SK-N-SH (cell line): Measurements from ENCODE around the gene KRT23. TPM values are rescaled to one million over a fixed set of nuclear protein-coding genes. Genes with fewer than 3 reads are reported as not detected.

Experiments used
- CTCF ChIA-PET: fragments of 300-600, 350-600 bp; formaldehyde crosslinking; extraction: SDS; loops from one replicate; lab custom pipeline; 2021; lab: Yijun Ruan, JAX
- POLR2A ChIA-PET: fragments of 350-600 bp; sonication (Branson Sonifier 250); formaldehyde crosslinking; extraction: SDS; loops from one replicate; lab custom pipeline; 2020; ENCODE audit warnings: antibody characterized with exemption, inconsistent platforms; lab: Yijun Ruan, JAX
- DNase-seq: peaks from one replicate; pipeline ENCODE4 v3.0.0; 2012
- H2AFZ ChIP-seq: fragments of 200-600 bp; sonication (generic); 2 replicates; pipeline ENCODE4 v1.8.1; 2016; ENCODE audit warnings: antibody characterized with exemption, mild to moderate bottlenecking, low read depth
- H3F3A ChIP-seq: fragments of 200-600 bp; sonication (generic); replicated peaks from 2 replicates; pipeline ENCODE3; 2016; ENCODE audit warnings: antibody characterized with exemption, mild to moderate bottlenecking; ENCODE audit not compliant: insufficient read depth
- H3K27ac ChIP-seq, 2 experiments: fragments of 200-500 bp in 1 of 2; fragments of 200-600 bp in 1 of 2; sonication (Bioruptor generic) in 1 of 2; sonication (generic), shearing (Covaris generic) in 1 of 2; 2 replicates each; pipeline versions ENCODE4 v1.5.1 to v1.6.1; 2014 to 2016; ENCODE audit warnings: low read depth in 2 of 2, inconsistent platforms in 1 of 2, low read length in 1 of 2, mild to moderate bottlenecking in 1 of 2, mixed read lengths in 1 of 2
- H3K27me3 ChIP-seq: fragments of 200-600 bp; sonication (generic), shearing (Covaris generic); 2 replicates; pipeline ENCODE4 v1.6.1; 2016; ENCODE audit warnings: mixed run types; ENCODE audit not compliant: insufficient read depth
- H3K36me3 ChIP-seq, 2 experiments: fragments of 200-500 bp in 1 of 2; fragments of 200-600 bp in 1 of 2; sonication (Bioruptor generic) in 1 of 2; sonication (generic) in 1 of 2; replicated peaks in 1 of 2; 2 replicates each; pipeline versions ENCODE3 to v1.5.1; 2014 to 2016; ENCODE audit warnings: low read length in 1 of 2, mild to moderate bottlenecking in 1 of 2; ENCODE audit not compliant: insufficient read depth in 2 of 2, control insufficient read depth in 1 of 2
- H3K4me1 ChIP-seq, 2 experiments: fragments of 200-500 bp in 1 of 2; fragments of 200-600 bp in 1 of 2; sonication (Bioruptor generic) in 1 of 2; sonication (generic), shearing (Covaris generic) in 1 of 2; 2 replicates each; pipeline versions ENCODE4 v1.5.1 to v1.6.1; 2014 to 2016; ENCODE audit warnings: low read depth in 1 of 2, low read length in 1 of 2, mixed run types in 1 of 2; ENCODE audit not compliant: insufficient read depth in 2 of 2, control insufficient read depth in 1 of 2
- H3K4me2 ChIP-seq: fragments of 200-600 bp; sonication (generic), shearing (Covaris generic); 2 replicates; pipeline ENCODE4 v1.6.1; 2017; ENCODE audit warnings: mixed run types
- H3K4me3 ChIP-seq, 2 experiments: fragments of 200-500 bp in 1 of 2; fragments of 200-600 bp in 1 of 2; sonication (Bioruptor generic) in 1 of 2; sonication (generic), shearing (Covaris generic) in 1 of 2; 2 replicates each; pipeline versions ENCODE4 v1.5.1 to v1.8.1; 2014 to 2016; ENCODE audit warnings: low read depth in 2 of 2, inconsistent platforms in 1 of 2, low read length in 1 of 2, mild to moderate bottlenecking in 1 of 2, mixed read lengths in 1 of 2, moderate library complexity in 1 of 2
- H3K79me2 ChIP-seq: fragments of 200-600 bp; sonication (generic); 2 replicates; pipeline ENCODE4 v1.8.1; 2017; ENCODE audit warnings: mild to moderate bottlenecking; ENCODE audit not compliant: insufficient read depth
- H3K9ac ChIP-seq: fragments of 200-600 bp; sonication (generic); 2 replicates; pipeline ENCODE4 v1.6.1; 2017; ENCODE audit warnings: mixed run types
- H3K9me2 ChIP-seq: fragments of 200-600 bp; sonication (generic); 2 replicates; pipeline ENCODE4 v1.6.1; 2017; ENCODE audit warnings: mixed run types
- H3K9me3 ChIP-seq: fragments of 200-600 bp; sonication (generic); 2 replicates; pipeline ENCODE4 v1.6.1; 2017; ENCODE audit warnings: mixed run types, mild to moderate bottlenecking, moderate library complexity
- H4K20me1 ChIP-seq: fragments of 200-600 bp; sonication (generic); 2 replicates; pipeline ENCODE4 v1.6.1; 2017; ENCODE audit warnings: mild to moderate bottlenecking, mixed run types; ENCODE audit not compliant: insufficient read depth
- CHD2 ChIP-seq: fragments of 150-350 bp; IDR thresholded peaks from 2 replicates; pipeline ENCODE4 v1.6.1; 2018; ENCODE audit warnings: low read length; ENCODE audit not compliant: partially characterized antibody
- EP300 ChIP-seq, 2 experiments: IDR thresholded peaks; 2 replicates each; pipeline versions ENCODE4 v1.4.0 to v1.6.1; 2012; ENCODE audit warnings: borderline replicate concordance in 1 of 2, low read depth in 1 of 2, low read length in 1 of 2
- EZH2phosphoT487 ChIP-seq: fragments of 200-600 bp; sonication (generic); IDR thresholded peaks from 2 replicates; pipeline ENCODE4 v1.6.1; 2017; ENCODE audit warnings: low read depth, mixed run types, mild to moderate bottlenecking, antibody characterized with exemption, moderate library complexity, borderline replicate concordance
- FOSL2 ChIP-seq: IDR thresholded peaks from 2 replicates; pipeline ENCODE4 v1.4.0; 2012; ENCODE audit warnings: low read depth, mild to moderate bottlenecking, moderate library complexity, borderline replicate concordance
- FOXJ3 ChIP-seq: sonication (generic); formaldehyde crosslinking; IDR thresholded peaks from 2 replicates; pipeline ENCODE4 v1.5.1; 2020; ENCODE audit warnings: mild to moderate bottlenecking, missing genetic modification reagents
- GABPA ChIP-seq: IDR thresholded peaks from 2 replicates; pipeline ENCODE4 v1.4.0; 2012; ENCODE audit warnings: low read depth, mild to moderate bottlenecking
- JUND ChIP-seq: IDR thresholded peaks from 2 replicates; pipeline ENCODE4 v1.4.0; 2012
- MEF2A ChIP-seq: IDR thresholded peaks from 2 replicates; pipeline ENCODE4 v1.4.0; 2012; ENCODE audit warnings: low read depth, borderline replicate concordance
- MXI1 ChIP-seq: IDR thresholded peaks from 2 replicates; pipeline ENCODE4 v1.6.1; 2012; ENCODE audit warnings: mild to moderate bottlenecking, low read depth, low read length, improper control_type of control experiment
- NRF1 ChIP-seq: IDR thresholded peaks from 2 replicates; pipeline ENCODE4 v1.6.1; 2012; ENCODE audit warnings: low read depth, mild to moderate bottlenecking, low read length
- PBX3 ChIP-seq: IDR thresholded peaks from 2 replicates; pipeline ENCODE4; 2012
- POLR2AphosphoS5 ChIP-seq: IDR thresholded peaks from 2 replicates; pipeline ENCODE4 v1.6.1; 2012; ENCODE audit warnings: low read depth, low read length
- RFX5 ChIP-seq: IDR thresholded peaks from 2 replicates; pipeline ENCODE4 v1.6.1; 2012; ENCODE audit warnings: mild to moderate bottlenecking, improper control_type of control experiment, low read length
- RXRA ChIP-seq: IDR thresholded peaks from 2 replicates; pipeline ENCODE4 v1.4.0; 2012; ENCODE audit warnings: low read depth, mild to moderate bottlenecking, borderline replicate concordance
- SMC3 ChIP-seq: IDR thresholded peaks from 2 replicates; pipeline ENCODE4 v1.6.1; 2012; ENCODE audit warnings: low read depth, low read length, improper control_type of control experiment
- TAF1 ChIP-seq: IDR thresholded peaks from 2 replicates; pipeline ENCODE4 v1.6.1; 2012; ENCODE audit warnings: low read depth, mild to moderate bottlenecking, low read length, moderate library complexity, borderline replicate concordance
- TCF12 ChIP-seq: IDR thresholded peaks from 2 replicates; pipeline ENCODE4 v1.4.0; 2012
- USF1 ChIP-seq: IDR thresholded peaks from 2 replicates; pipeline ENCODE4 v1.4.0; 2012; ENCODE audit warnings: low read depth, borderline replicate concordance
- USF2 ChIP-seq: fragments of 150-350 bp; IDR thresholded peaks from 2 replicates; pipeline ENCODE4 v1.6.1; 2017; ENCODE audit warnings: antibody characterized with exemption, low read length, low read depth, borderline replicate concordance
- YY1 ChIP-seq: IDR thresholded peaks from 2 replicates; pipeline ENCODE4 v1.4.0; 2012; ENCODE audit warnings: low read depth, mild to moderate bottlenecking
- WGBS: methylation state at CpG from one replicate; pipeline ENCODE4 v1.1.6; 2017; ENCODE audit warnings: low lambda C conversion rate; 5-methylcytosine and 5-hydroxymethylcytosine counted together
- polyA plus RNA-seq, 3 experiments: library from polyadenylated mRNA; depleted of rRNA; stranded (reverse); fragments of >200 nt; gene quantifications; 2 replicates each; pipeline ENCODE4 v1.2.3, GENCODE V29; 2012

Gene KRT23
- polyA plus RNA-seq, 1 of the 3 experiments (the other 2 are of a cell fraction), result not detected

- 13% methylated on average over 7 of the region's 8 CpGs for WGBS
- no peaks in the 10 kb centered on the region for H3K79me2 ChIP-seq
- no peak overlapping the region for H3K9ac ChIP-seq
- peaks cover 51% of the 10 kb centered on the region for H3K27me3 ChIP-seq
- no peaks in the 10 kb centered on the region for H3K9me2 ChIP-seq
- no peaks in the 10 kb centered on the region for H3K36me3 ChIP-seq
- H3F3A ChIP-seq, result no peaks in the 10 kb centered on the region
- H3K4me3 ChIP-seq, result no peak overlapping the region
- no peaks in the 10 kb centered on the region for H4K20me1 ChIP-seq
- no peak overlapping the region for H3K27ac ChIP-seq
- no peak overlapping the region for H2AFZ ChIP-seq
- ChIA-PET CTCF (interaction anchor here (0.8 kb wide), 1 partner anchor 622 kb away, joined by 3 read pairs; no protein-coding TSS in a partner anchor), POLR2A (no interaction called here)
- no peak for DNase-seq
- H3K4me2 ChIP-seq, result 0 out of 2 replicates have a peak overlapping the region, but pooled peaks have one; percentile 53
- no peaks in the 10 kb centered on the region for H3K9me3 ChIP-seq
- TF ChIP-seq GABPA (no peak), TAF1 (no peak), EP300 (IDR thresholded peaks at IDR 0.05; ENCODE audit: borderline replicate concordance in 1 of 2, low read depth in 1 of 2, low read length in 1 of 2) (no peak), POLR2AphosphoS5 (no peak), USF2 (no peak), FOXJ3 (CRISPR knock-in tag) (no peak), SMC3 (no peak), YY1 (no peak)
- H3K4me1 ChIP-seq, result no peaks in the 10 kb centered on the region; a peak in 1 of 4 replicates
These were observed 11.1 kb downstream of the KRT23 start for GRCh38 chr17:40926341-40926740.

- Histone ChIP-seq H3K36me3 (no peaks in the 10 kb centered on the region), H3K4me3 (no peak overlapping the region), H2AFZ (peak overlapping the region; percentile 64), H3K9me2 (no peaks in the 10 kb centered on the region), H3F3A (no peaks in the 10 kb centered on the region), H3K79me2 (no peaks in the 10 kb centered on the region), H3K9me3 (no peaks in the 10 kb centered on the region), H4K20me1 (no peaks in the 10 kb centered on the region), H3K27me3 (peaks cover 23% of the 10 kb centered on the region), H3K4me1 (no peaks in the 10 kb centered on the region; a peak in 1 of 4 replicates), H3K4me2 (peak overlapping the region; percentile 27; the same call in 1 of the 2 replicates), H3K27ac (peak overlapping the region in 1 of 2 experiments; percentile 50; a peak in 1 of 4 replicates), H3K9ac (peak overlapping the region; percentile 43; the same call in 1 of the 2 replicates)
- TF ChIP-seq FOSL2, result peak; percentile 44; the same call in 1 of the 2 replicates
- no peak; the same call in 1 of the 2 replicates for TF ChIP-seq USF1
- CTCF ChIA-PET, result no interaction called here
- 10% methylated on average over 2 of the region's 2 CpGs for WGBS
- no peak for DNase-seq
- POLR2A ChIA-PET, result no interaction called here
These were observed 15.2 kb downstream of the KRT23 start for GRCh38 chr17:40922239-40922638.

GRCh38 chr17:40921026-40921425, 16.4 kb downstream of the KRT23 start:
- no peak overlapping the region for H3K9ac ChIP-seq
- H3K27ac ChIP-seq, result no peak overlapping the region
- no peak overlapping the region for H2AFZ ChIP-seq
- no peak overlapping the region for H3K4me3 ChIP-seq
- no peaks in the 10 kb centered on the region for H4K20me1 ChIP-seq
- POLR2A ChIA-PET, result no interaction called here
- H3K4me2 ChIP-seq, result no peak overlapping the region
- peaks cover 12% of the 10 kb centered on the region; the same call in 1 of the 2 replicates for H3K27me3 ChIP-seq
- H3K4me1 ChIP-seq, result no peaks in the 10 kb centered on the region; a peak in 1 of 4 replicates
- no peaks in the 10 kb centered on the region for H3K9me3 ChIP-seq
- CTCF ChIA-PET, result no interaction called here
- H3K79me2 ChIP-seq, result no peaks in the 10 kb centered on the region
- H3K36me3 ChIP-seq, result no peaks in the 10 kb centered on the region
- WGBS, result 25% methylated on average over 2 of the region's 2 CpGs
- no peaks in the 10 kb centered on the region for H3F3A ChIP-seq
- no peak for DNase-seq
- no peaks in the 10 kb centered on the region for H3K9me2 ChIP-seq
- TF ChIP-seq PBX3 (no peak), MEF2A (no peak), TCF12 (no peak), EZH2phosphoT487 (no peak), TAF1 (no peak), USF1 (no peak), MXI1 (no peak), RXRA (no peak), JUND (no peak), NRF1 (no peak), CHD2 (no peak), RFX5 (no peak)
